IMR-90 (cell line): ENCODE results near the gene UBL4A. TPM values are rescaled to one million over a fixed set of nuclear protein-coding genes. Genes with fewer than 3 reads are reported as not detected.
A peak's percentile ranks its signal among the peaks of the same experiment; 100 is the strongest.

Experiments used
- ATAC-seq: fragments of 200-7000 bp; cut with Tn5 transposase; 2 replicates; pipeline ENCODE4 v1.9.1; 2020; ENCODE audit warnings: low read depth, mild to moderate bottlenecking, moderate library complexity
- BruUV-seq: library from RNA; stranded (reverse); fragments of 400-500 nt; replicated peaks from 2 replicates; lab custom pipeline; 2021; lab: Mats Ljungman, UMichigan
- CTCF ChIA-PET: fragments of 300-600 bp; formaldehyde crosslinking; extraction: SDS; loops from one replicate; lab custom pipeline; 2021; ENCODE audit warnings: antibody characterized with exemption; lab: Yijun Ruan, JAX
- POLR2A ChIA-PET: fragments of 300-600 bp; sonication (Branson Sonifier 250); formaldehyde crosslinking; loops from one replicate; lab custom pipeline; 2022; ENCODE audit warnings: antibody characterized with exemption; ENCODE audit not compliant: unreplicated experiment; lab: Charles Lee
- DNase-seq: peaks from one replicate; pipeline ENCODE4 v3.0.0; 2013
- H2AFZ ChIP-seq: replicated peaks from 2 replicates; pipeline ENCODE3; 2013; ENCODE audit warnings: low read length, mild to moderate bottlenecking; ENCODE audit not compliant: poor library complexity
- H2AK5ac ChIP-seq: 2 replicates; pipeline ENCODE4 v1.6.1; 2013; ENCODE audit warnings: low read depth, low read length, inconsistent platforms
- H2AK9ac ChIP-seq: replicated peaks from 2 replicates; pipeline ENCODE3; 2013; ENCODE audit warnings: mild to moderate bottlenecking, low read depth, low read length, moderate library complexity; ENCODE audit not compliant: poor library complexity
- H2BK120ac ChIP-seq: 2 replicates; pipeline ENCODE4 v1.6.1; 2013; ENCODE audit warnings: low read depth, low read length, inconsistent platforms
- H2BK15ac ChIP-seq: 3 replicates; pipeline ENCODE4 v1.6.1; 2013; ENCODE audit warnings: low read depth, low read length, inconsistent platforms
- H2BK20ac ChIP-seq: 2 replicates; pipeline ENCODE4 v1.6.1; 2013; ENCODE audit warnings: low read depth, mild to moderate bottlenecking, inconsistent platforms, low read length, moderate library complexity
- H2BK5ac ChIP-seq: 2 replicates; pipeline ENCODE4 v1.6.1; 2013; ENCODE audit warnings: mild to moderate bottlenecking, low read depth, low read length, inconsistent platforms; ENCODE audit not compliant: poor library complexity, severe bottlenecking
- H3K14ac ChIP-seq: replicated peaks from 2 replicates; pipeline ENCODE4 v1.6.1; 2013; ENCODE audit warnings: low read depth, low read length, inconsistent platforms
- H3K18ac ChIP-seq: 2 replicates; pipeline ENCODE4 v1.6.1; 2013; ENCODE audit warnings: low read depth, low read length, control low read depth
- H3K23ac ChIP-seq: 2 replicates; pipeline ENCODE4 v1.6.1; 2013; ENCODE audit warnings: low read depth, low read length, inconsistent platforms
- H3K27ac ChIP-seq: 2 replicates; pipeline ENCODE4 v1.5.1; 2013; ENCODE audit warnings: mild to moderate bottlenecking, control low read depth, low read length; ENCODE audit not compliant: insufficient read depth
- H3K27me3 ChIP-seq: 2 replicates; pipeline ENCODE4 v1.6.1; 2013; ENCODE audit warnings: low read length; ENCODE audit not compliant: control insufficient read depth, insufficient read depth
- H3K36me3 ChIP-seq: 2 replicates; pipeline ENCODE4 v1.6.1; 2013; ENCODE audit warnings: low read length, mixed read lengths; ENCODE audit not compliant: control insufficient read depth, insufficient read depth
- H3K4ac ChIP-seq: 2 replicates; pipeline ENCODE4 v1.6.1; 2013; ENCODE audit warnings: low read depth, low read length, inconsistent platforms
- H3K4me1 ChIP-seq: 2 replicates; pipeline ENCODE4 v1.6.1; 2013; ENCODE audit warnings: low read length, mixed read lengths; ENCODE audit not compliant: control insufficient read depth, insufficient read depth
- H3K4me2 ChIP-seq: 2 replicates; pipeline ENCODE4 v1.6.1; 2013; ENCODE audit warnings: low read depth, mild to moderate bottlenecking, control low read depth, low read length, moderate library complexity
- H3K4me3 ChIP-seq: 2 replicates; pipeline ENCODE4 v1.5.1; 2013; ENCODE audit warnings: low read depth, mild to moderate bottlenecking, control low read depth, low read length, moderate library complexity; ENCODE audit not compliant: insufficient read depth
- H3K56ac ChIP-seq: 2 replicates; pipeline ENCODE4 v1.6.1; 2013; ENCODE audit warnings: low read length, inconsistent platforms; ENCODE audit not compliant: insufficient read depth; ENCODE audit errors: extremely low read depth
- H3K79me1 ChIP-seq, 2 experiments: 2 replicates each; pipeline ENCODE4 v1.6.1; 2013; ENCODE audit warnings: low read length in 2 of 2, inconsistent platforms in 1 of 2, low read depth in 1 of 2
- H3K9ac ChIP-seq: 2 replicates; pipeline ENCODE4 v1.6.1; 2013; ENCODE audit warnings: low read depth, low read length, control low read depth
- H3K9me1 ChIP-seq: 2 replicates; pipeline ENCODE4 v1.6.1; 2013; ENCODE audit warnings: low read length, inconsistent platforms; ENCODE audit not compliant: insufficient read depth
- H3K9me3 ChIP-seq: 2 replicates; pipeline ENCODE4 v1.6.1; 2013; ENCODE audit warnings: low read length; ENCODE audit not compliant: control insufficient read depth, insufficient read depth
- H4K20me1 ChIP-seq: 2 replicates; pipeline ENCODE4 v1.6.1; 2013; ENCODE audit warnings: low read length, inconsistent platforms; ENCODE audit not compliant: insufficient read depth
- H4K5ac ChIP-seq: 2 replicates; pipeline ENCODE4 v1.6.1; 2013; ENCODE audit warnings: mild to moderate bottlenecking, low read depth, low read length, control low read depth
- H4K8ac ChIP-seq, 2 experiments: 2 replicates each; pipeline ENCODE4 v1.6.1; 2013; ENCODE audit warnings: low read depth in 2 of 2, low read length in 2 of 2, control low read depth in 1 of 2, inconsistent platforms in 1 of 2
- H4K91ac ChIP-seq: 2 replicates; pipeline ENCODE4 v1.6.1; 2013; ENCODE audit warnings: low read depth, low read length, inconsistent platforms; ENCODE audit not compliant: insufficient read depth
- BHLHE40 ChIP-seq: fragments of 150-350 bp; IDR thresholded peaks from 2 replicates; pipeline ENCODE4 v1.6.1; 2016; ENCODE audit warnings: mild to moderate bottlenecking, low read depth, low read length
- CEBPB ChIP-seq: IDR thresholded peaks from 2 replicates; pipeline ENCODE4 v1.6.1; 2012; ENCODE audit warnings: low read depth, low read length, improper control_type of control experiment
- CHD1 ChIP-seq: IDR thresholded peaks from 2 replicates; pipeline ENCODE4 v1.6.1; 2012; ENCODE audit warnings: low read depth, low read length, improper control_type of control experiment
- FOS ChIP-seq: fragments of 150-350 bp; IDR thresholded peaks from 2 replicates; pipeline ENCODE4 v1.6.1; 2016; ENCODE audit warnings: low read depth, low read length
- MAFK ChIP-seq: IDR thresholded peaks from 2 replicates; pipeline ENCODE4 v1.6.1; 2012; ENCODE audit warnings: low read depth, low read length, improper control_type of control experiment
- MAZ ChIP-seq: IDR thresholded peaks from 2 replicates; pipeline ENCODE4 v1.6.1; 2012; ENCODE audit warnings: low read depth, mild to moderate bottlenecking, low read length, improper control_type of control experiment, moderate library complexity, borderline replicate concordance
- MXI1 ChIP-seq: IDR thresholded peaks from 2 replicates; pipeline ENCODE4 v1.6.1; 2012; ENCODE audit warnings: low read depth, mild to moderate bottlenecking, low read length, moderate library complexity, borderline replicate concordance
- NFE2L2 ChIP-seq: fragments of 150-350 bp; IDR thresholded peaks from 2 replicates; pipeline ENCODE4 v1.6.1; 2016; ENCODE audit warnings: low read depth, mild to moderate bottlenecking, low read length
- POLR2A ChIP-seq: IDR thresholded peaks from 2 replicates; pipeline ENCODE4 v1.6.1; 2012; ENCODE audit warnings: mild to moderate bottlenecking, low read depth, low read length
- RAD21 ChIP-seq: IDR thresholded peaks from 2 replicates; pipeline ENCODE4 v1.6.1; 2012; ENCODE audit warnings: low read length, improper control_type of control experiment
- RCOR1 ChIP-seq: IDR thresholded peaks from 2 replicates; pipeline ENCODE4 v1.6.1; 2012; ENCODE audit warnings: mild to moderate bottlenecking, low read length, improper control_type of control experiment; ENCODE audit not compliant: insufficient replicate concordance
- RFX5 ChIP-seq: IDR thresholded peaks from 2 replicates; pipeline ENCODE4 v1.8.0; 2012; ENCODE audit warnings: low read depth, mild to moderate bottlenecking, low read length, moderate library complexity
- SMC3 ChIP-seq: fragments of 150-350 bp; IDR thresholded peaks from 2 replicates; pipeline ENCODE4 v1.6.1; 2016; ENCODE audit warnings: low read depth, mild to moderate bottlenecking, antibody characterized with exemption, low read length, moderate library complexity
- WGBS, 2 experiments: methylation state at CpG; one replicate each; pipeline versions ENCODE4 v1.1.5 to v1.1.7; 2013; ENCODE audit warnings: missing lambda C conversion rate in 2 of 2; ENCODE audit not compliant: insufficient read length in 1 of 2; ENCODE audit errors: extremely low coverage in 2 of 2; 5-methylcytosine and 5-hydroxymethylcytosine counted together
- dilution Hi-C: fragments of 300-500 bp; cut with HindIII; formaldehyde crosslinking; loops from one replicate; pipeline ENCODE4 v1.14.3; 2018; ENCODE audit warnings: low sequenced_read_pairs; ENCODE audit not compliant: unreplicated experiment
- in situ Hi-C: fragments of 300-500 bp; cut with MboI; formaldehyde crosslinking; loops from 3 replicates; pipeline ENCODE4 v1.14.3; 2019; ENCODE audit warnings: low sequenced_read_pairs, inconsistent platforms, mixed read lengths
- intact Hi-C: fragments of 100-400 bp; cut with micrococcal nuclease; formaldehyde crosslinking; loops from 2 replicates; pipeline ENCODE4 v1.10.0; 2022
- polyA plus RNA-seq, 3 experiments: library from polyadenylated mRNA; depleted of rRNA; stranded (reverse); fragments of >200 nt; gene quantifications; 2 replicates each; pipeline ENCODE4 v1.2.3, GENCODE V29; 2012; ENCODE audit warnings: low replicate concordance in 1 of 3
- total RNA-seq: library from RNA; depleted of rRNA; stranded (reverse); fragments of >200 nt; gene quantifications from 2 replicates; pipeline ENCODE4 v1.2.3, GENCODE V29; 2012
- TF ChIP-seq, protein P1 (sequence below): fragments of 150-350 bp; IDR thresholded peaks from 2 replicates; pipeline ENCODE4 v1.6.1; 2016; ENCODE audit warnings: low read depth, mild to moderate bottlenecking, low read length, moderate library complexity, borderline replicate concordance
- TF ChIP-seq, protein P2 (sequence below): conservative IDR thresholded peaks from 2 replicates; pipeline ENCODE4 v1.5.1; 2012; ENCODE audit warnings: mild to moderate bottlenecking, low read depth, low read length, improper control_type of control experiment
- TF ChIP-seq, protein P3 (sequence below): fragments of 150-350 bp; IDR thresholded peaks from 2 replicates; pipeline ENCODE4 v1.6.1; 2017; ENCODE audit warnings: mild to moderate bottlenecking, antibody characterized with exemption, low read length, low read depth

The UBL4A gene
- total and polyA plus RNA-seq, 2 of the 4 experiments (the other 2 are of a cell fraction) = 24.6 to 28.3 TPM

DNA sequence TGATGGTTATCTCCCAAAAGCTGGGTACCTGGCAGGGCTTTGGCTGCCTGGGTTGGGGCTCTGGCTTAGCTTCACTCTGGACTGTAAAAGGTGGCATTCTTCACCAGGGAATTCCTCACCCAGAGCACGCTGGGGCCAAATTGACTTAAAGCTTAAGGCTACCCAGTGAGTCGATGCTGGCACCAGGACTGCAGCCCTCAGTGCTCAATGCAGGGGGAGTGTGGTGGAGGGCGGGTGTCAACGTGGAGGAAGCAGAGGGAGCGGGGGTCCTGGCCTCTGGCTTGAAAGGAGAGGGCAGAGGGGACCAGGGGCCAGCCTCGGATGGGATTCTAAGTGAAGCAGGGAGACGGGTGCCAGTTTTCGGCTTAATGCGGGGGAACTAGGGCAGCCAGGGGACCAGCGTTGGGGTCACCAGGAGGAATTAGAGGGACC is 42.9 kb downstream of the UBL4A start:
- Histone ChIP-seq H3K4ac (peak overlapping the region; percentile 40; the same call in 1 of the 2 replicates), H2AK9ac (peak overlapping the region; percentile 97), H3K9ac (peak overlapping the region; percentile 45), H3K79me1 (peaks cover 0 to 27% of the 10 kb centered on the region in 2 experiments; a peak in 2 of 4 replicates), H3K14ac (0 out of 2 replicates have a peak overlapping the region, but pooled peaks have one; percentile 45), H4K5ac (peak overlapping the region; percentile 9), H2BK15ac (no peak overlapping the region), H3K4me2 (peak overlapping the region; percentile 65), H3K9me1 (no peaks in the 10 kb centered on the region), H3K36me3 (peaks cover 50% of the 10 kb centered on the region), H4K8ac (peak overlapping the region; percentile 52 to 66; a peak in 2 of 4 replicates), H4K91ac (peak overlapping the region; percentile 47; the same call in 1 of the 2 replicates), H2AFZ (peak overlapping the region; percentile 56), H2BK120ac (no peak overlapping the region), H2BK5ac (peak overlapping the region; percentile 16), H2BK20ac (no peak overlapping the region), H3K4me3 (peak overlapping the region; percentile 38), H3K56ac (no peak overlapping the region), H3K18ac (peak overlapping the region; percentile 6; the same call in 1 of the 2 replicates), H3K27me3 (no peaks in the 10 kb centered on the region), H3K23ac (no peak overlapping the region; the same call in 1 of the 2 replicates), H3K27ac (peak overlapping the region; percentile 52), H4K20me1 (peaks cover 7% of the 10 kb centered on the region), H3K4me1 (peaks cover 8% of the 10 kb centered on the region; the same call in 1 of the 2 replicates), H2AK5ac (peak overlapping the region; percentile 91; the same call in 1 of the 2 replicates), H3K9me3 (no peaks in the 10 kb centered on the region; the same call in 1 of the 2 replicates)
- peak; percentile 27 for ATAC-seq
- no peak for DNase-seq
- whole genome bisulfite sequencing, 2 experiments = 36% methylated on average over 3 of the region's 10 CpGs; no CpG with 5 or more reads in 1 of the 2 experiments
- intact Hi-C loops = no loop called here
- dilution Hi-C loops = no loop called here
- no TSS peak for BruUV-seq
- TF ChIP-seq, protein P1, sequence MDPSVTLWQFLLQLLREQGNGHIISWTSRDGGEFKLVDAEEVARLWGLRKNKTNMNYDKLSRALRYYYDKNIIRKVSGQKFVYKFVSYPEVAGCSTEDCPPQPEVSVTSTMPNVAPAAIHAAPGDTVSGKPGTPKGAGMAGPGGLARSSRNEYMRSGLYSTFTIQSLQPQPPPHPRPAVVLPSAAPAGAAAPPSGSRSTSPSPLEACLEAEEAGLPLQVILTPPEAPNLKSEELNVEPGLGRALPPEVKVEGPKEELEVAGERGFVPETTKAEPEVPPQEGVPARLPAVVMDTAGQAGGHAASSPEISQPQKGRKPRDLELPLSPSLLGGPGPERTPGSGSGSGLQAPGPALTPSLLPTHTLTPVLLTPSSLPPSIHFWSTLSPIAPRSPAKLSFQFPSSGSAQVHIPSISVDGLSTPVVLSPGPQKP = no peak
- TF ChIP-seq NFE2L2 (no peak), RFX5 (no peak), RAD21 (no peak), RCOR1 (no peak), CHD1 (no peak), FOS (no peak), SMC3 (no peak), BHLHE40 (no peak), POLR2A (no peak), MAZ (no peak), MAFK (no peak), CEBPB (no peak), MXI1 (no peak)
- TF ChIP-seq, protein P2, sequence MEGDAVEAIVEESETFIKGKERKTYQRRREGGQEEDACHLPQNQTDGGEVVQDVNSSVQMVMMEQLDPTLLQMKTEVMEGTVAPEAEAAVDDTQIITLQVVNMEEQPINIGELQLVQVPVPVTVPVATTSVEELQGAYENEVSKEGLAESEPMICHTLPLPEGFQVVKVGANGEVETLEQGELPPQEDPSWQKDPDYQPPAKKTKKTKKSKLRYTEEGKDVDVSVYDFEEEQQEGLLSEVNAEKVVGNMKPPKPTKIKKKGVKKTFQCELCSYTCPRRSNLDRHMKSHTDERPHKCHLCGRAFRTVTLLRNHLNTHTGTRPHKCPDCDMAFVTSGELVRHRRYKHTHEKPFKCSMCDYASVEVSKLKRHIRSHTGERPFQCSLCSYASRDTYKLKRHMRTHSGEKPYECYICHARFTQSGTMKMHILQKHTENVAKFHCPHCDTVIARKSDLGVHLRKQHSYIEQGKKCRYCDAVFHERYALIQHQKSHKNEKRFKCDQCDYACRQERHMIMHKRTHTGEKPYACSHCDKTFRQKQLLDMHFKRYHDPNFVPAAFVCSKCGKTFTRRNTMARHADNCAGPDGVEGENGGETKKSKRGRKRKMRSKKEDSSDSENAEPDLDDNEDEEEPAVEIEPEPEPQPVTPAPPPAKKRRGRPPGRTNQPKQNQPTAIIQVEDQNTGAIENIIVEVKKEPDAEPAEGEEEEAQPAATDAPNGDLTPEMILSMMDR = no peak
- TF ChIP-seq, protein P3, sequence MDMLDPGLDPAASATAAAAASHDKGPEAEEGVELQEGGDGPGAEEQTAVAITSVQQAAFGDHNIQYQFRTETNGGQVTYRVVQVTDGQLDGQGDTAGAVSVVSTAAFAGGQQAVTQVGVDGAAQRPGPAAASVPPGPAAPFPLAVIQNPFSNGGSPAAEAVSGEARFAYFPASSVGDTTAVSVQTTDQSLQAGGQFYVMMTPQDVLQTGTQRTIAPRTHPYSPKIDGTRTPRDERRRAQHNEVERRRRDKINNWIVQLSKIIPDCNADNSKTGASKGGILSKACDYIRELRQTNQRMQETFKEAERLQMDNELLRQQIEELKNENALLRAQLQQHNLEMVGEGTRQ = no peak
- CTCF ChIA-PET = no interaction called here
- POLR2A ChIA-PET = no interaction called here
- in situ Hi-C loops = no loop called here
